Measurements from ENCODE around the gene CKS1B.

DNA sequence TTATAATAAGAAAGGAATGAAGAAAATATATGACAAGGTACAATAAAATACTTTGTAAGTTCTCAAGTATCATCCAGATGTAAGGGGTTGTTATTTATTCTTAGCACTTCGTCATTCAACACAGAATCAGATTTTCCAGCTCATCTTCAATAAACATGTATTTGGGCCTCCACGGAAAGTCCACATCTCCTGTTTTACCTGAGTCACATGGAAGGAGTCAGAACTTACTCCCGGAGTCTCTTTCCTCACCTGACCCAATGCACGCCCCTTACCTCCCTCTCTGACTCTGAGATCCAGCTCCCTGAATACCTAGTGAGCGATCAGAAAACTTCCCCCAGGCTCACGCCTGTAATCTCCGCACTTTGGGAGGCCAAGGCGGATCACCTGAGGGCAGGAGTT lies 36.5 kb upstream of the CKS1B start:
- TF ChIP-seq, protein P1, sequence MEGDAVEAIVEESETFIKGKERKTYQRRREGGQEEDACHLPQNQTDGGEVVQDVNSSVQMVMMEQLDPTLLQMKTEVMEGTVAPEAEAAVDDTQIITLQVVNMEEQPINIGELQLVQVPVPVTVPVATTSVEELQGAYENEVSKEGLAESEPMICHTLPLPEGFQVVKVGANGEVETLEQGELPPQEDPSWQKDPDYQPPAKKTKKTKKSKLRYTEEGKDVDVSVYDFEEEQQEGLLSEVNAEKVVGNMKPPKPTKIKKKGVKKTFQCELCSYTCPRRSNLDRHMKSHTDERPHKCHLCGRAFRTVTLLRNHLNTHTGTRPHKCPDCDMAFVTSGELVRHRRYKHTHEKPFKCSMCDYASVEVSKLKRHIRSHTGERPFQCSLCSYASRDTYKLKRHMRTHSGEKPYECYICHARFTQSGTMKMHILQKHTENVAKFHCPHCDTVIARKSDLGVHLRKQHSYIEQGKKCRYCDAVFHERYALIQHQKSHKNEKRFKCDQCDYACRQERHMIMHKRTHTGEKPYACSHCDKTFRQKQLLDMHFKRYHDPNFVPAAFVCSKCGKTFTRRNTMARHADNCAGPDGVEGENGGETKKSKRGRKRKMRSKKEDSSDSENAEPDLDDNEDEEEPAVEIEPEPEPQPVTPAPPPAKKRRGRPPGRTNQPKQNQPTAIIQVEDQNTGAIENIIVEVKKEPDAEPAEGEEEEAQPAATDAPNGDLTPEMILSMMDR (IDR thresholded peaks at IDR 0.05 in 8 of 11, conservative IDR thresholded peaks at IDR 0.05 in 3 of 11): no peak
- no peak for TF ChIP-seq POLR2AphosphoS5 (IDR thresholded peaks at IDR 0.05)

Data from spleen (tissue), 7 donors.